GM04504 (cell line): ENCODE data around the gene HSD17B8.

Experiments
- DNase-seq: peaks from one replicate; pipeline ENCODE4 v3.0.0-alpha.2; 2012; ENCODE audit warnings: low read depth

Gene HSD17B8

GRCh38 chr6:33204415-33205190 is at the start of gene HSD17B8:
Gene HSD17B8 (plus strand): TSS chr6:33204655. CDS start chr6:33204669, 14 bp downstream.
- peak; percentile 70 for DNase-seq

DNA sequence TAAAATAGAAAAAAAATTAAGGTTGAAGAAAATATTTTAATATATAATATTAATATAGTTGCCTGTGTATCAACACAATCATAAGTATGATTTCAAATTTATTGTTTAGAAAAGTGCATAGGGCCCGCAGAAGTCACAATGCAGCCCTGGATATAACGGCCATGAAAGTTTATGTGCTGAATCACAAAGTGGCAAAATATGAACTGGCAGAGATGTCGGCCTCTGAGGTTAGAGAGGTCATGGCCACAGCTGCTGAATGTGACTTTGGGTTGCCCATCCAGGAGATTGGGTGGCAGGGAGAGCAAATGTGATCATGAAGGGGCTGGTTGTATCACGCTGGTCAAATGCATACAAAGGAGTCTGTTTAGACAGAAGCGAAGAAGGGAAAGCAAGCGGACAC is 47.9 kb upstream of the HSD17B8 start:
- no peak for DNase-seq

DNA sequence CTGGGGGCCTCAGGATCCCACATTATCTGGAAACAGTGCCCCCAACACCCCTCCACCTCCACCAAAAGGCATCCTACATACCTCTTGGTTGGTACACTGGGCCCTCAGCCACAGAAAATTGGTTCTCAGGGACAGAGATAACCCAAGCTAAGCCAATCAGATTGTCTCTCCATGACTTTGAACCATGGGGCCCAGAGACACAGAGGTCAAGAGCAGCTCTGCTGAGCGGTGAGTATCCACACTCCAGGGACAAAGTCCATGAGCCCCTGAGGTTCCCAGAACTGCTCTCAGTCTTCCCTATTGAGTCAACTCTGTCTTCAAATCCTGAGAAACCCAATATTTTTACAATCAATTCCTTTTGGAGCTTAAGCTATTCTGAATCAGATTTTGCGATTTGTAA is 47.5 kb upstream of the HSD17B8 start:
- no peak for DNase-seq

DNA sequence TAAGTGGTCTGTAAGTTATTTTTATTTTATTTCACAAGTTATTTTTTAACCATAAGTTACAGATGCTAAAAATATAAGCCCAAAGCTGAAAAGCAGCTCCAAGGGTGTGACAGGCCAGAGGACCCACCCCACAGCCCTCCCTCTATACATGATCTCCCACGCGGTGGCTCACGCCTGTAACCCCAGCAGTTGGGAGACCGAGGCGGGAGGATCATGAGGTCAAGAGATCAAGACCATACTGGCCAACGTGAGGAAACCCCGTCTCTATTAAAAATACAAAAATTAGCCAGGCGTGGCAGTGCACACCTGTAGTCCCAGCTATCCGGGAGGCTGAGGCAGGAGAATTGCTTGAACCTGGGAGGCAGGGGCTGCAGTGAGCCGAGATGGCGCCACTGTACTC is 44.4 kb upstream of the HSD17B8 start:
- no peak for DNase-seq

GRCh38 chr6:33160728-33161344 is 43.6 kb upstream of the HSD17B8 start:
- DNase-seq = peak; percentile 75

DNA sequence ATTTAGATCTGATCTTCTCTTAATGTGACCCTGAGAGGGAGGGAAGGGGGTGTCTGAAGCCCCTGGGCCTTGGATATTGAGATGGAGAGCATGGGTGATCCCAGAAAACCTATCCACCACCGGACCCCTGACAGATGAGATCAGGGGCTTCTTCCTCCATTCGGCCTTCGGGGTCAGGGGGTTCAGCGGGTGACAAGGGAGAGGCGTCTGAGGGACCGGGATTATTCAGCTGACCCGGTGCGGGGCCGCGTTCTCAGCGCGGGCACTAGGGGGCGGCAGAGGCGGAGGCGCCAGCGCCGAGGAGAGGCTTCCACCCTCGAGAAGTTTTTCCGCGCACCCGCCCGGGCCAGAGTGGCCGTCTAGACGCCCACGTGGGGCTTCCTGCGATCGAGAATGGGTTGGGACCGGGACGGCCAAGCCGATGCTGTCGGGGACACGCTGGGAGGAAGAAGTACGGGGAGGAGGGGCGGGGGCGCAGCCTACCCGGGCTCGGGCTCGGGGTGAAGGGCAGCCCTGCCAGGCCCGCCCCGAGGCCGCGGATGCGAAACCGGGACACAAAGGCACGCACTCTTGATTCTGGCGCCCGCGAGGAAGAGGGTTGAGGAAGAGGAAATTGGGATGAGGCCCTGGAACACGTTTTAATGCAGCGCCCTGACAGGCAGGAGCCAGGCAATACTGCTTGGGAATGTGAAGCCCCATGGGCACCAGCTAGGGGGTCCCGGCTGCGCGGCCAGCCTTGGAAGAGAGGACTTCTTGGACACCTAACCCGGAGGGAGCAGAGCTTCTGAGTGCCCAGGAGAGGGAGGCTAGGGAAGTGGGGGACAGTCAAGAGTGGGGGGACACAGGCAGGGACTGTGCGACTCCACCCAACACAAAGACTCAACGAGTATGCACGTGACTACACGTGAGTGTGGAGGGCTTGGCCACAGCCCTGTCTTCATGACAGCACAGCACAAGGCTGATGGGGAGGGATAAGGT is 42.8 kb upstream of the HSD17B8 start:
- no peak for DNase-seq

DNA sequence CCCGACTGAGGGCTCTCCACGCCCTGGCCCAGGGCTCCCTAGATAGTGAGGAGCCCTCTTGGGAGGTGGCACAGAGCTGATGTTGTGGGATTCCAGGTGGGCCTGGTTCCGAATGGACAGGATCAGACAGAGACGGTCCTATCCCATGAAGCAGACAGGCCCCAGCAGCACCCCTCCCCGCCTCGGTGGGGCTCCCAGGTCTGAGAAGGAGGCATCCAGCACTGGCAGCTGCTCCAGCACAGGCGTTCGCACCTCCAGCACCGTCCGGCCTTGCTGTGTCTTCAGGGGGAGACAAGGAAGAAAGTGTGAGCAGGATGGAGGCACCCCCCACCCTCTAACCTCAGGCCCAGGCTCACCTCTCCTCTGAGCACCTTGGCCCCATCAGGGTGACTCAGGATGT is 40.9 kb upstream of the HSD17B8 start:
- no peak for DNase-seq

DNA sequence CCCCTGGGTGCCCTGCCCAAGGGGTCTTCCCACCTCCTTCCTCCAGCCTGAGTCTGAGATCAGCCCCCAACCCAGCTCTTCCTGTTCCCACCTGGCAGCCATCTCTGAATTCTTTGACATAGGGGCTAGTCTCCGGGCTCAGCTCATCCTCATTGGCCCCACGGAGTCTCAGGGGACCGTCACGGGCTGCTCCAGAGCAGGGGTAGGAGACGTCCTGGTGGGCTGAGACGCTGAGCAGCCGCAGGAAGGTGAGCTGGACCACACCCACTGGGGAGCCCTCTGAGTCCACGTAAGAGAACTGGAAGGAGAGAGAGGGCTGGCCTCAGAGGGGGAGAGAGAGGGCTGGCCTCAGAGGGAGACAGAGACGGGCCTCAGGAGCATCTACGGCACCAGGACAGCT is 40.3 kb upstream of the HSD17B8 start:
- no peak for DNase-seq

- no peak for DNase-seq
These were observed 39.6 kb upstream of the HSD17B8 start for GRCh38 chr6:33164665-33165373.

DNA sequence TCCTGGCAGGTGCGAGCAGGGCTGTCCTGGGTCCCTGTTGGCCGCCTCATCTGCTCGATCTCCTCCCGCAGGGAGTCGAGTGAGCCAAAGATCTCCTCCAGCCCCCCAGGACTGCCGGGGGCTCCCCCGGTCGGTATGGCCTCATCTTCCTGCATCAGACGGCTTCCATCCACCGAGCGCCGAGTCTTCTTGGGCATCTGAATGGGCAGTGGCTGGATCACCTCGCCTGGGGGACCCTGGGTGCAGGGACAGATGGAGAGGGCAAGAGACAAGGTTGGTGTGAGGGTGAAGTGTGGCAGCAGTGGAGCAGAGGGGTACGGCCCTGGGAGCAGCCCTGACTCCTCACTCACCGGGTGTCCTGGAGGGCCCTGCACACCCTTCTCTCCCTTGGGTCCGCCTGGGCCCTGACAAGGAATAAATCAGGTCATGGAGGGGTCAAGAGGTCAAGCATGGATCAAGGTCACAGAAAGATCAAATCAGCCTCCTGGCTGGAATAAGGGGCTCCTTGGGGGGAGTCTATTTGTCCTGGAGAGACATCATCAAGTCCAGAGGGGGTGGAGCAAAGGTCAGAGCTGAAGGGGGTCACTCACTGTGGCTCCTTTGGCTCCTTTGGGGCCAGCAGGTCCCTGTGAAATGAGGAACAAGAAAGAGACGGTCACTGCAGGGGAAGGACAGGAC is 38.7 kb upstream of the HSD17B8 start:
- no peak for DNase-seq

- DNase-seq = no peak
These were observed 38.1 kb upstream of the HSD17B8 start for GRCh38 chr6:33166363-33166762.

- no peak for DNase-seq
These were observed 37.6 kb upstream of the HSD17B8 start for GRCh38 chr6:33166811-33167210.

DNA sequence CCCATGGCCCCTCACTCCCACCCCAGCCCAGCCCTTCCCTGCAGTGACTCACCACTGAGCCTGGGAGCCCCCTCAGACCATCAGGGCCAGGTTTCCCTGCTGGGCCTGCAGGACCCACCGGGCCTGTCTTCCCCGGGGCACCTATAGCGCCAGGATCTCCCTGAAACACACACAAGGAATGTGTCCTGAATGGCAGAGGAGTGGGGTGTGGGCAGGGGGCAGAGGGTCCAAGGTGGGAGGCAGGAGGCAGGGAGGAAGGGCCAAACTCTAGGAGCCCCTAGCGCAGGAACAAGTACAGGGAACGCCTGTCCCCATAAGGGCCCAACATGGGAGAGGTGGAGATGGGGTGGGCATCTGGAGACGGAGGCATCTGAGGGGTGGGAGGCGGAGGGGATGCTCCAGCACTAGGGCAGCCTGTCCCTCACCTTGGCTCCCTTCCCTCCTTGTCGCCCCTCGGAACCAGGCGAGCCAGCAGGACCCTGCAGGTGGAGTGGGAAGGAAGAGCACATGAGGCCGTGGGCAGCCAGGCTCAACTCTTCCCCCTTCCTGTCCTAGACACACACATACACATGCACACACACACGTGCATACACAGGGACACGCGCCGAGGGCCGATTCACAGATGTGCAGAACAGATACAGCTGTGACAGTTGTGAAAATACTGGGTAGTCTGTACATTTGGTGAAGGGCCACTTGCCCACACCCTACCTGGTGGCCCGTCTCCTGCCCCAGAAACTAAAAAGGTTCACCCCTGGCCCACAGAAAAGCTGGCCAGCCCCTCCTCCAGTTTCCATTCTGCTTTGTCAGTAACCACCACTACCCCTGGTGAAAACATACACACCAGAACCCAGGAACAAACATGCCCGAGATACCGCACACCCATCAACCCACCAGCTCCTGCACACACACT is 36.8 kb upstream of the HSD17B8 start:
- DNase-seq = no peak

DNA sequence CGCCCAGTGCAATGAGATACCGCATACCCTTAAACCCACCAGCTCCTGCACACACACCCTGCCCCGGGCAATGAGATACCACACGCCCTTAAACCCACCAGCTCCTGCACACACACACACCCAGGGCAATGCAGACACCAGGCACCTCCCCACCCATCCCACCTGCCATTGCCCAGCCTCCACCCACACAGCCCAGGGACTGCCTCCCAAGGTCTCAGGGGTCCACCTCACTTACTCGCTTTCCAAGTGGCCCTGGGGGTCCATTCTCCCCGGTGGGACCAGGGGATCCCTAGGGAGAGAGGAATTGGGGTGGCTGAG is 36.2 kb upstream of the HSD17B8 start:
- no peak for DNase-seq

- DNase-seq = no peak
These were observed 35.8 kb upstream of the HSD17B8 start for GRCh38 chr6:33168639-33169038.

DNA sequence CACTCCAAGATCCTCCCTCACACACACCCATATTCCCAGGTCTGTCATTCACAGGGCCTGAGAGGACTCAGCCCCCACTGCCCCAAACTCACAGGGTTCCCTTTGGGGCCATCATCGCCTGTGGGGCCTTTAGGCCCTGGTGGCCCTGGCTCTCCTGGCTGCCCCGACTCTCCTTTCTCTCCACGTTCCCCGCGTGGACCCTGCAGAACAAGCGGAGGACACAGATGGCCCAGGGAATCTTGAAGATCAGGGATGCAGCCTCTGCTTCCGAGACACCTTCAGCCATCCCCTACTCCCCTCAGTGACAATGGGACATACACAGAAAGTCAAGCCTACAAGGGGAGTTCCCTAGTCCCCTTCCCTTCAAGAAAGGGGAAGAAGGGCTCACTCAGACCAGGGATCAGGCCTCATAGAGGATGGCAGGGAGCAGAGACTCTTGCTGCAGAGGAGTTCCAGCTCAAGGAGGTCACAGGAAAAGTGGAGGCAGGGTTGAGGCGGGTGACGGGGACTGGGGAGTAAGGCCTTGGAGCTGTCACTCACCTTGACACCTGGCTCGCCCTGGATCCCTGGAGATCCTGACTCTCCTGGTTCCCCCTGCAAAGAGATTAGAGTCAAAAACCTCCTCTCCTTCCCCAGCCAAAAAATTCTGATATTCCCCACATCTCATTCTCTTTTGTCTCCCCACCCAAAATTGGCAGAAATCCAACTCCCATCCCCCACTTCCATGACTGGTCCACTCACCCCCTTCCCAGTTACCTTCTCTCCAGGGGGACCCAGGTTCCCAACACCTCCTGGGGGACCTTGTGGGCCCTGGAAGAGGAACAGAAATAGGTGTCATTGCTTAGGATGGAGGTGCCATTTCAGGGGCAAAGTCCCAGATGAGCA is 34.9 kb upstream of the HSD17B8 start:
- no peak for DNase-seq

DNA sequence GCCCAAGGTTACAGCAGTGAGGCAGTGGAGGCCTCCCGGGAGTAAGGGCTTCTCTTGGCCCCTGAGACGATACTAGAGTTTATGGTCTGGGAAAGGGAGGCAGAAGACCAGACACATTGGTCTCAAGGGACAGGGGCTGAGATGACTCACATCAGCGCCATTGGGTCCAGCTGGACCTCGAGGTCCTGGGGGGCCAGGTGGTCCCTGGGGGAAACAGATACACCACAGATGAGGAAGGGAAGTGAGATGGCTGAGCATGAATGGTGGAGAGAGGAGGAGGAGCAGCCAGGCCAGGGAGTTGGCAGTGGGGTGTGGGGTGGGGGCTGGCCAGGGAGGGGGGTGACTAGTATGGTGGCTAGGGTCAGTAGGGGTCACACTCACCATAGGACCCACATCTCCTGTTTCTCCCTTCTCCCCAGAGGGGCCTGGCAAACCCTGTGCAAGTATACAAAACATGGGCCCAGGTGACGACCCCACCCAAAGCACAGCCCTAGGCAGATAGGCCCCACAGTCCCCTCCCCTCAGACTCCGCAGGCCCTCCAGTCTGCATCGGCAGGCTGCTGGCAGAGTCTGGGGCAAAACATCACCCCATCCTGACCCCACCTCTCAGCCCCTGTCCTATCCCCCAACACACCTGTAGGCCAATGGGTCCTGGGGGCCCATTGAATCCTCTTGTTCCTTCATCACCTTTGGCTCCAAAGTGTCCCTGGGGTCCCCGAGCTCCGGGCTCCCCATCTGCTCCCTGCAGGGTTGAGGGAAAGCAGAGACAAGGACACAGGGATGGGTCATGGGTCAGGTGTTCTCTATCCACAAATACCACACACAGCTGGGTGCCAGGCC is 34.1 kb upstream of the HSD17B8 start:
- DNase-seq = no peak
